Astrocyte (in vitro differentiated cells and primary cell): Measurements from ENCODE around the gene GOPC. TPM values are rescaled to one million over a fixed set of nuclear protein-coding genes. Genes with fewer than 3 reads are reported as not detected.

Experiments used
- DNase-seq: peaks from one replicate; pipeline ENCODE4 v3.0.0-alpha.2; 2010; ENCODE audit warnings: low read depth
- FAIRE-seq: peaks from 2 replicates; lab custom pipeline; 2011; peaks lifted over from hg19 to GRCh38; lab: Jason Lieb, UNC
- H2AFZ ChIP-seq: 2 replicates; pipeline ENCODE4 v1.6.0; 2012; ENCODE audit warnings: low read depth, low read length, inconsistent platforms
- H3K27ac ChIP-seq: 2 replicates; pipeline ENCODE4 v1.5.1; 2011; ENCODE audit warnings: low read depth, low read length, inconsistent platforms
- H3K27me3 ChIP-seq: 2 replicates; pipeline ENCODE4 v1.6.0; 2011; ENCODE audit warnings: low read length, inconsistent platforms; ENCODE audit not compliant: insufficient read depth
- H3K36me3 ChIP-seq: 2 replicates; pipeline ENCODE4 v1.5.1; 2011; ENCODE audit warnings: low read length, inconsistent platforms; ENCODE audit not compliant: insufficient read depth
- H3K4me1 ChIP-seq: 2 replicates; pipeline ENCODE4 v1.5.1; 2011; ENCODE audit warnings: low read length, inconsistent platforms; ENCODE audit not compliant: insufficient read depth
- H3K4me2 ChIP-seq: 2 replicates; pipeline ENCODE4 v1.6.0; 2012; ENCODE audit warnings: low read length, inconsistent platforms
- H3K4me3 ChIP-seq: 2 replicates; pipeline ENCODE4 v1.5.1; 2011; ENCODE audit warnings: low read depth, mild to moderate bottlenecking, low read length, inconsistent platforms; ENCODE audit not compliant: insufficient read depth
- H3K79me2 ChIP-seq: 2 replicates; pipeline ENCODE4 v1.6.0; 2012; ENCODE audit warnings: mild to moderate bottlenecking, low read length, inconsistent platforms; ENCODE audit not compliant: insufficient read depth
- H3K9ac ChIP-seq: 2 replicates; pipeline ENCODE4 v1.6.0; 2012; ENCODE audit warnings: mild to moderate bottlenecking, low read length, inconsistent platforms
- H3K9me3 ChIP-seq: 2 replicates; pipeline ENCODE4 v1.5.1; 2012; ENCODE audit warnings: low read depth, mild to moderate bottlenecking, low read length, inconsistent platforms; ENCODE audit not compliant: insufficient read depth
- H4K20me1 ChIP-seq: 2 replicates; pipeline ENCODE4 v1.6.0; 2012; ENCODE audit warnings: low read length, inconsistent platforms; ENCODE audit not compliant: insufficient read depth
- H3K27ac Mint-ChIP-seq: one replicate; pipeline ENCODE4 v1.8.0; 2021; ENCODE audit warnings: mild to moderate bottlenecking, mixed read lengths; ENCODE audit not compliant: unreplicated experiment
- H3K27me3 Mint-ChIP-seq: one replicate; pipeline ENCODE4 v1.8.0; 2021; ENCODE audit warnings: low read depth, mixed read lengths; ENCODE audit not compliant: unreplicated experiment
- H3K36me3 Mint-ChIP-seq: one replicate; pipeline ENCODE4 v1.8.0; 2021; ENCODE audit warnings: low read depth, mixed read lengths; ENCODE audit not compliant: unreplicated experiment
- H3K4me1 Mint-ChIP-seq: one replicate; pipeline ENCODE4 v1.8.0; 2021; ENCODE audit warnings: low read depth, mixed read lengths; ENCODE audit not compliant: unreplicated experiment
- H3K4me3 Mint-ChIP-seq: one replicate; pipeline ENCODE4 v1.8.0; 2021; ENCODE audit warnings: mild to moderate bottlenecking, moderate library complexity, mixed read lengths; ENCODE audit not compliant: unreplicated experiment
- H3K9me3 Mint-ChIP-seq: one replicate; pipeline ENCODE4 v1.8.0; 2021; ENCODE audit warnings: mild to moderate bottlenecking, mixed read lengths; ENCODE audit not compliant: unreplicated experiment
- CTCF ChIP-seq: IDR thresholded peaks from 2 replicates; pipeline ENCODE4 v1.5.1; 2011; ENCODE audit warnings: low read depth, mild to moderate bottlenecking, inconsistent platforms, low read length, moderate library complexity; ENCODE audit not compliant: insufficient read depth
- EZH2 ChIP-seq: IDR thresholded peaks from 2 replicates; pipeline ENCODE4 v1.6.1; 2012; ENCODE audit warnings: mild to moderate bottlenecking, low read length, inconsistent platforms; ENCODE audit not compliant: insufficient read depth
- total RNA-seq: library from RNA; stranded (reverse); gene quantifications from 2 replicates; pipeline ENCODE4 v1.2.1, GENCODE V29; 2021

GOPC gene
- total RNA-seq, 1 donor from 2014 or later = 45.0 TPM

- DNase-seq = no peak
- no peaks in the 10 kb centered on the region for H3K27me3 Mint-ChIP-seq
- no peaks in the 10 kb centered on the region for H3K36me3 ChIP-seq
- peak overlapping the region; percentile 96 for H3K4me3 ChIP-seq
- H3K9me3 ChIP-seq = no peaks in the 10 kb centered on the region
- FAIRE-seq = no peak
- peaks cover 56% of the 10 kb centered on the region for H3K79me2 ChIP-seq
- H3K4me2 ChIP-seq = peak overlapping the region; percentile 83
- H3K4me1 Mint-ChIP-seq = peaks cover 15% of the 10 kb centered on the region
- H4K20me1 ChIP-seq = peaks cover 38% of the 10 kb centered on the region
- peak overlapping the region; percentile 93 for H2AFZ ChIP-seq
- peak overlapping the region; percentile 88 for H3K27ac ChIP-seq
- no peaks in the 10 kb centered on the region for H3K27me3 ChIP-seq
- H3K36me3 Mint-ChIP-seq = peaks cover 16% of the 10 kb centered on the region
- peaks cover 6% of the 10 kb centered on the region for H3K4me1 ChIP-seq
- H3K27ac Mint-ChIP-seq = peak overlapping the region; percentile 98
- peaks cover 5% of the 10 kb centered on the region for H3K9me3 Mint-ChIP-seq
- H3K9ac ChIP-seq = peak overlapping the region; percentile 95
- peak overlapping the region; percentile 96 for H3K4me3 Mint-ChIP-seq
- TF ChIP-seq EZH2 (no peak), CTCF (no peak)
Measured at GRCh38 chr6:117601811-117602150, 530 bp downstream of the GOPC start.

GRCh38 chr6:117600008-117600743 is 2.1 kb downstream of the GOPC start:
- Histone ChIP-seq H3K4me2 (peak overlapping the region; percentile 83), H3K4me3 (peak overlapping the region; percentile 96), H2AFZ (no peak overlapping the region), H3K27me3 (no peaks in the 10 kb centered on the region), H3K4me1 (peaks cover 6% of the 10 kb centered on the region), H3K9ac (peak overlapping the region; percentile 95), H3K79me2 (peaks cover 72% of the 10 kb centered on the region), H3K9me3 (no peaks in the 10 kb centered on the region), H3K27ac (no peak overlapping the region), H3K36me3 (no peaks in the 10 kb centered on the region), H4K20me1 (peaks cover 47% of the 10 kb centered on the region)
- H3K27me3 Mint-ChIP-seq = no peaks in the 10 kb centered on the region
- DNase-seq (peak; percentile 46), FAIRE-seq (no peak)
- H3K36me3 Mint-ChIP-seq = peaks cover 30% of the 10 kb centered on the region
- peaks cover 15% of the 10 kb centered on the region for H3K4me1 Mint-ChIP-seq
- H3K9me3 Mint-ChIP-seq = peaks cover 11% of the 10 kb centered on the region
- TF ChIP-seq EZH2 (no peak), CTCF (no peak)
- H3K4me3 Mint-ChIP-seq = peak overlapping the region; percentile 96
- no peak overlapping the region for H3K27ac Mint-ChIP-seq

GRCh38 chr6:117597755-117598154 is 4.6 kb downstream of the GOPC start:
- Histone ChIP-seq H3K36me3 (no peaks in the 10 kb centered on the region), H3K9ac (no peak overlapping the region), H3K79me2 (peaks cover 96% of the 10 kb centered on the region), H2AFZ (no peak overlapping the region), H4K20me1 (peaks cover 71% of the 10 kb centered on the region), H3K27me3 (no peaks in the 10 kb centered on the region), H3K27ac (no peak overlapping the region), H3K4me2 (no peak overlapping the region), H3K4me3 (no peak overlapping the region), H3K4me1 (peaks cover 1% of the 10 kb centered on the region), H3K9me3 (no peaks in the 10 kb centered on the region)
- TF ChIP-seq CTCF (no peak), EZH2 (no peak)
- H3K4me1 Mint-ChIP-seq = peaks cover 15% of the 10 kb centered on the region
- peaks cover 11% of the 10 kb centered on the region for H3K9me3 Mint-ChIP-seq
- no peaks in the 10 kb centered on the region for H3K27me3 Mint-ChIP-seq
- no peak overlapping the region for H3K27ac Mint-ChIP-seq
- FAIRE-seq (no peak), DNase-seq (no peak)
- no peak overlapping the region for H3K4me3 Mint-ChIP-seq
- H3K36me3 Mint-ChIP-seq = peaks cover 30% of the 10 kb centered on the region
